Ishikawa (cell line): ENCODE measurements around the gene MRPS31.

Experiments used
- CREB1 ChIP-seq: IDR thresholded peaks from 2 replicates; pipeline ENCODE4 v1.6.1; 2012; ENCODE audit warnings: low read depth
- EGR1 ChIP-seq: IDR thresholded peaks from 2 replicates; pipeline ENCODE4 v1.6.1; 2012
- REST ChIP-seq: IDR thresholded peaks from 2 replicates; pipeline ENCODE4 v1.6.1; 2012; ENCODE audit warnings: low read depth, mild to moderate bottlenecking

- TF ChIP-seq REST, result no peak
- no peak for TF ChIP-seq EGR1
- TF ChIP-seq CREB1, result no peak
Measured at GRCh38 chr13:40749327-40749726, 21.7 kb downstream of the MRPS31 start.
